HepG2 (cell line): ENCODE results near the gene TTC23. TPM values are rescaled to one million over a fixed set of nuclear protein-coding genes. Genes with fewer than 3 reads are reported as not detected.

Source experiments
- ATAC-seq: fragments of 200-7000 bp; cut with Tn5 transposase; 3 replicates; pipeline ENCODE4 v1.9.1; 2020; ENCODE audit warnings: mild to moderate bottlenecking, moderate library complexity
- BruUV-seq: library from RNA; stranded (reverse); fragments of 400-500 nt; replicated peaks from 2 replicates; lab custom pipeline; 2021; lab: Mats Ljungman, UMichigan
- CTCF ChIA-PET: fragments of 300-600 bp; formaldehyde crosslinking; extraction: SDS; loops from one replicate; lab custom pipeline; 2021; ENCODE audit warnings: low total read pairs, inconsistent platforms, low intra/inter-chr PET ratio; lab: Yijun Ruan, JAX
- POLR2A ChIA-PET: fragments of 350-600 bp; sonication (Branson Sonifier 250); formaldehyde crosslinking; loops from one replicate; lab custom pipeline; 2020; ENCODE audit warnings: antibody characterized with exemption, inconsistent platforms; lab: Yijun Ruan, JAX
- DNase-seq: peaks from one replicate; pipeline ENCODE4 v3.0.0-alpha.2; 2015; ENCODE audit warnings: low spot score
- FAIRE-seq: peaks from 3 replicates; lab custom pipeline; 2011; peaks lifted over from hg19 to GRCh38; lab: Jason Lieb, UNC
- H2AFZ ChIP-seq: one replicate; pipeline ENCODE4 v1.6.1; 2011; ENCODE audit warnings: low read length, inconsistent platforms
- H3K27ac ChIP-seq: fragments of 300-600 bp; 3 replicates; pipeline ENCODE4 v1.8.0; 2011; ENCODE audit warnings: mixed run types, mild to moderate bottlenecking, mixed read lengths, low read length, inconsistent platforms; ENCODE audit not compliant: insufficient read depth; ENCODE audit errors: extremely low read length
- H3K27me3 ChIP-seq, 2 experiments: fragments of 200-600 bp in 1 of 2; 2 replicates in 1 of 2; 3 replicates in 1 of 2; pipeline versions ENCODE4 v1.6.0 to v1.8.0; 2011; ENCODE audit warnings: low read length in 2 of 2, mild to moderate bottlenecking in 2 of 2, moderate library complexity in 2 of 2, inconsistent platforms in 1 of 2; ENCODE audit not compliant: insufficient read depth in 2 of 2, control insufficient read depth in 1 of 2
- H3K36me3 ChIP-seq, 2 experiments: fragments of 200-600 bp in 1 of 2; replicated peaks in 1 of 2; 2 replicates in 1 of 2; 3 replicates in 1 of 2; pipeline versions ENCODE4 v1.5.1 to v1.8.0; 2011; ENCODE audit warnings: low read length in 2 of 2, inconsistent platforms in 1 of 2; ENCODE audit not compliant: insufficient read depth in 2 of 2, control insufficient read depth in 1 of 2
- H3K4me1 ChIP-seq: 2 replicates; pipeline ENCODE4 v1.5.1; 2012; ENCODE audit warnings: low read length, inconsistent platforms; ENCODE audit not compliant: insufficient read depth
- H3K4me2 ChIP-seq: 2 replicates; pipeline ENCODE4 v1.6.0; 2011; ENCODE audit warnings: low read depth, low read length, inconsistent platforms
- H3K4me3 ChIP-seq, 3 experiments: fragments of 200-600 bp in 1 of 3; sonication (generic), shearing (Covaris generic) in 1 of 3; replicated peaks in 1 of 3; 2 replicates each; pipeline ENCODE4 v1.5.1; 2011 to 2016; ENCODE audit warnings: low read length in 3 of 3, inconsistent platforms in 2 of 3, low read depth in 2 of 3, mild to moderate bottlenecking in 2 of 3, control low read depth in 1 of 3, mixed read lengths in 1 of 3; ENCODE audit not compliant: insufficient read depth in 1 of 3
- H3K79me2 ChIP-seq: one replicate; pipeline ENCODE4 v1.6.1; 2011; ENCODE audit warnings: low read length, inconsistent platforms; ENCODE audit not compliant: insufficient read depth
- H3K9ac ChIP-seq: 2 replicates; pipeline ENCODE4 v1.6.0; 2011; ENCODE audit warnings: mild to moderate bottlenecking, low read depth, low read length, inconsistent platforms; ENCODE audit not compliant: insufficient read depth
- H3K9me3 ChIP-seq: 2 replicates; pipeline ENCODE4 v1.5.1; 2012; ENCODE audit warnings: mild to moderate bottlenecking, low read length
- H4K20me1 ChIP-seq: 2 replicates; pipeline ENCODE4 v1.6.0; 2011; ENCODE audit warnings: inconsistent platforms, mild to moderate bottlenecking, low read length, moderate library complexity; ENCODE audit not compliant: insufficient read depth
- CEBPB ChIP-seq: IDR thresholded peaks from 2 replicates; pipeline ENCODE4 v1.6.1; 2011; ENCODE audit warnings: low read depth, low read length, improper control_type of control experiment, borderline replicate concordance
- ERF ChIP-seq: IDR thresholded peaks from 2 replicates; pipeline ENCODE4 v1.6.1; 2018; ENCODE audit warnings: missing biosample characterization, missing genetic modification reagents
- GLMP ChIP-seq: sonication (generic); formaldehyde crosslinking; IDR thresholded peaks from 2 replicates; pipeline ENCODE4 v1.9.0; 2021; ENCODE audit warnings: missing genetic modification reagents, mild to moderate bottlenecking, borderline replicate concordance
- HMGXB3 ChIP-seq: sonication (generic); formaldehyde crosslinking; IDR thresholded peaks from 2 replicates; pipeline ENCODE4 v1.4.0; 2020; ENCODE audit warnings: missing genetic modification reagents, borderline replicate concordance
- HOXA3 ChIP-seq: sonication (generic); formaldehyde crosslinking; IDR thresholded peaks from 2 replicates; pipeline ENCODE4 v1.5.0; 2020; ENCODE audit warnings: missing genetic modification reagents
- KAT7 ChIP-seq: IDR thresholded peaks from 2 replicates; pipeline ENCODE4 v1.6.1; 2018; ENCODE audit warnings: borderline replicate concordance, missing compliant biosample characterization
- SP140L ChIP-seq: sonication (generic); formaldehyde crosslinking; IDR thresholded peaks from 2 replicates; pipeline ENCODE4 v1.4.0; 2020; ENCODE audit warnings: missing genetic modification reagents, borderline replicate concordance
- TFDP2 ChIP-seq: sonication (generic); formaldehyde crosslinking; IDR thresholded peaks from 2 replicates; pipeline ENCODE4 v1.4.0; 2020; ENCODE audit warnings: missing genetic modification reagents
- ZBTB34 ChIP-seq: sonication (generic); formaldehyde crosslinking; IDR thresholded peaks from 2 replicates; pipeline ENCODE4 v1.8.0; 2022; ENCODE audit warnings: mild to moderate bottlenecking, missing genetic modification reagents
- ZNF672 ChIP-seq: sonication (generic); formaldehyde crosslinking; IDR thresholded peaks from 2 replicates; pipeline ENCODE4 v1.8.1; 2022; ENCODE audit warnings: missing genetic modification reagents
- WGBS: methylation state at CpG from one replicate; pipeline ENCODE4 v1.1.6; 2017; ENCODE audit warnings: low lambda C conversion rate; 5-methylcytosine and 5-hydroxymethylcytosine counted together
- in situ Hi-C: cut with HindIII; loops from 2 replicates; pipeline ENCODE4 v1.10.0; 2017; ENCODE audit warnings: low pct_unique_long_range_greater_than_20kb; ENCODE audit not compliant: extremely low pct_ligation_motif_present
- intact Hi-C: fragments of 100-400 bp; cut with micrococcal nuclease; formaldehyde crosslinking; loops from one replicate; pipeline ENCODE4 v1.10.0; 2022; ENCODE audit not compliant: unreplicated experiment
- polyA plus RNA-seq, 8 experiments: library from polyadenylated mRNA; depleted of rRNA in 3 of 8; stranded (reverse) in 7 of 8; unstranded in 1 of 8; fragments of >200 nt; fragmentation: Illumina TruSeq in 4 of 8; extraction: Trizol in 4 of 8; gene quantifications; 2 replicates each; pipeline versions ENCODE4 v1.2.1 to v1.2.3, GENCODE V29; 2011 to 2016; ENCODE audit warnings: low read depth in 4 of 8, missing spikeins in 1 of 8, mixed read lengths in 1 of 8; ENCODE audit not compliant: insufficient read depth in 1 of 8
- total RNA-seq, 5 experiments: library from RNA; depleted of rRNA; stranded (reverse); fragments of >200 nt; fragmentation: Illumina TruSeq; extraction: Trizol; gene quantifications; 2 replicates each; pipeline ENCODE4 v1.2.3, GENCODE V29; 2016; ENCODE audit warnings: low read depth in 1 of 5

The TTC23 gene
- total and polyA plus RNA-seq, 2 of the 13 experiments (the other 11 are each of a cell fraction or from before 2014, with no cell fraction given), result 1.6 to 11.7 TPM

- no peaks in the 10 kb centered on the region for H4K20me1 ChIP-seq
- peaks cover 25% of the 10 kb centered on the region for H3K79me2 ChIP-seq
- POLR2A ChIA-PET, result interaction anchor here (0.5 to 2.6 kb wide), 9 partner anchors 9 to 482 kb away, joined by 3 to 18 read pairs (median 5); partner anchors contain the start of gene LYSMD4
- intact Hi-C loops (no loop called here), in situ Hi-C loops (loop anchor here (25.0 kb wide), 2 partner anchors 886 to 1086 kb away; partner anchors contain the start of gene ADAMTS17)
- DNase-seq (peak; percentile 97), ATAC-seq (peak; percentile 94), FAIRE-seq (peak; percentile 93)
- peak within 1 kb of the TSS; percentile 98 for H3K27ac ChIP-seq
- BruUV-seq, result TSS peak; percentile 94
- peak within 1 kb of the TSS; percentile 86 for H2AFZ ChIP-seq
- no peaks in the 10 kb centered on the region for H3K36me3 ChIP-seq
- H3K27me3 ChIP-seq, result no peaks in the 10 kb centered on the region; a peak in 1 of 5 replicates
- CTCF ChIA-PET, result no interaction called here
- H3K9ac ChIP-seq, result peak within 1 kb of the TSS; percentile 92
- peaks cover 45% of the 10 kb centered on the region for H3K4me1 ChIP-seq
- WGBS, result under 1% methylated on average over 28 of the region's 90 CpGs
- peak within 1 kb of the TSS; percentile 97 for H3K4me2 ChIP-seq
- peak within 1 kb of the TSS; percentile 83 to 97 (median 87) for H3K4me3 ChIP-seq
- no peaks in the 10 kb centered on the region for H3K9me3 ChIP-seq
- TF ChIP-seq GLMP (CRISPR knock-in tag) (no peak), SP140L (CRISPR knock-in tag) (no peak), ZNF672 (CRISPR knock-in tag) (no peak), ZBTB34 (CRISPR knock-in tag) (0 out of 2 replicates have a peak, but pooled peaks have one; percentile 73), HOXA3 (CRISPR knock-in tag) (no peak), CEBPB (no peak), TFDP2 (CRISPR knock-in tag) (peak; percentile 87), HMGXB3 (CRISPR knock-in tag) (no peak), ERF (CRISPR knock-in tag) (peak; percentile 57; the same call in 1 of the 2 replicates), KAT7 (CRISPR knock-in tag) (peak; percentile 75)
Measured at GRCh38 chr15:99250857-99251841, 1.8 kb upstream of the TTC23 start, which contains the start of gene LRRC28. Gene LRRC28 (plus strand): TSS chr15:99251481. CDS start chr15:99255958, 4,477 bp downstream.
